MM.1S (cell line): Measurements from ENCODE around the gene TBX2.

Source experiments
- DNase-seq: peaks from one replicate; pipeline ENCODE4 v3.0.0-alpha.2; 2015
- H2AFZ ChIP-seq: fragments of 300-600 bp; sonication (generic); 2 replicates; pipeline ENCODE4 v1.6.0; 2016; ENCODE audit warnings: antibody characterized with exemption, low read length
- H3F3A ChIP-seq: fragments of 300-600 bp; sonication (generic); 2 replicates; pipeline ENCODE4 v1.6.1; 2016; ENCODE audit warnings: mild to moderate bottlenecking, antibody characterized with exemption, low read length, moderate library complexity, mixed read lengths; ENCODE audit not compliant: insufficient read depth
- H3K27ac ChIP-seq: fragments of 300-600 bp; sonication (generic); 2 replicates; pipeline ENCODE4 v1.5.1; 2016; ENCODE audit warnings: mild to moderate bottlenecking, low read length
- H3K27me3 ChIP-seq: fragments of 300-600 bp; sonication (generic); replicated peaks from 2 replicates; pipeline ENCODE4 v1.6.0; 2016; ENCODE audit warnings: low read length; ENCODE audit not compliant: insufficient read depth
- H3K36me3 ChIP-seq: fragments of 300-600 bp; sonication (generic); replicated peaks from 2 replicates; pipeline ENCODE4 v1.6.1; 2016; ENCODE audit warnings: mild to moderate bottlenecking, low read length, mixed read lengths; ENCODE audit not compliant: insufficient read depth
- H3K4me1 ChIP-seq: fragments of 300-600 bp; sonication (generic); 2 replicates; pipeline ENCODE4 v1.6.1; 2016; ENCODE audit warnings: low read length, mixed read lengths
- H3K4me2 ChIP-seq: fragments of 300-600 bp; sonication (generic); 2 replicates; pipeline ENCODE4 v1.6.0; 2016; ENCODE audit warnings: low read depth, low read length
- H3K4me3 ChIP-seq: fragments of 300-600 bp; sonication (generic); 2 replicates; pipeline ENCODE4 v1.5.1; 2016; ENCODE audit warnings: low read length, mixed read lengths
- H3K79me2 ChIP-seq: fragments of 300-600 bp; sonication (generic); 2 replicates; pipeline ENCODE4 v1.6.1; 2016; ENCODE audit warnings: mixed run types, low read length, mixed read lengths
- H3K9ac ChIP-seq: fragments of 300-600 bp; sonication (generic); 2 replicates; pipeline ENCODE4 v1.6.1; 2016; ENCODE audit warnings: low read length, mixed read lengths
- H3K9me2 ChIP-seq: fragments of 300-600 bp; sonication (generic); replicated peaks from 2 replicates; pipeline ENCODE4 v1.6.1; 2016; ENCODE audit warnings: mild to moderate bottlenecking, low read length, mixed read lengths; ENCODE audit not compliant: insufficient read depth
- H3K9me3 ChIP-seq: fragments of 300-600 bp; sonication (generic); replicated peaks from 2 replicates; pipeline ENCODE4 v1.6.1; 2016; ENCODE audit warnings: mild to moderate bottlenecking, low read length, mixed read lengths; ENCODE audit not compliant: insufficient read depth
- H4K20me1 ChIP-seq: fragments of 300-600 bp; sonication (generic); 2 replicates; pipeline ENCODE4 v1.6.1; 2016; ENCODE audit warnings: mild to moderate bottlenecking, low read length, moderate library complexity, mixed read lengths; ENCODE audit not compliant: insufficient read depth
- EZH2 ChIP-seq: fragments of 300-600 bp; sonication (generic); optimal IDR thresholded peaks from 2 replicates; pipeline ENCODE3; 2017; ENCODE audit warnings: low read depth, mild to moderate bottlenecking, antibody characterized with exemption, low read length, mixed read lengths
- EZH2phosphoT487 ChIP-seq: fragments of 300-600 bp; sonication (generic); IDR thresholded peaks from 2 replicates; pipeline ENCODE4 v1.6.1; 2018; ENCODE audit warnings: antibody characterized with exemption, low read length
- TF ChIP-seq, protein P1 (sequence below): fragments of 300-600 bp; sonication (generic); IDR thresholded peaks from 2 replicates; pipeline ENCODE4 v1.5.1; 2016; ENCODE audit warnings: antibody characterized with exemption, low read length, mixed read lengths

Gene TBX2

DNA sequence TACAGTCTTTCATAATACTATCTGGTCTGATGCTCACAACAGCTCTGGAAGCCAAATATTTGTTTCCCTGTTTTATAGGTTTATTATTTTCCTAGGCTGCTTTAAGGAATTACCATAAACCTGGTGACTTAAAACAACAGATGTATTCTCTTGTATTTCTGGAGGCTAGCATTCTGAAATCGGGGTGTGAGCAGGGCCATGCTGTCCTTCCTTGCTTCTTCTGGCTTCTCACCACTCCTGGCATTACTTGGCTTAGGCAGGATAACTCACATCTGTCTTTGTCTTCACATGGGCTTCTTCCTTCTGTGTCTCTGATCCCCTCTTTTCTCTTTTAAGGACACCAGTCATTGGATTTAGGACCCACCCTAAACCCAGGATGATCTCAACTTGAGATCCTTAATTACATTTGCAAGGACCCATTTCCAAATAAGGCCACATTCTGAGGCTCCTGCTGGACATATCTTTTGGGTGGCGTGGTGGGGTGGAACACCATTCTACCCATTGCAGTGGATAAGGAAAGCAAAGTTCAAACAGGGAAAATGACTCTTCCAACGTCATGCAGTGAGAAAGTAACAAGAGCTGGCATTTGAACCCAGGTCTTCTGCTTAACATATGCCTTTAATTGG lies 39.2 kb upstream of the TBX2 start:
- Histone ChIP-seq H3K4me3 (no peak overlapping the region), H3K27ac (no peak overlapping the region), H3K9me2 (no peaks in the 10 kb centered on the region), H3K9ac (no peak overlapping the region), H3K79me2 (no peaks in the 10 kb centered on the region), H3K4me2 (no peak overlapping the region), H4K20me1 (no peaks in the 10 kb centered on the region), H2AFZ (no peak overlapping the region), H3F3A (no peaks in the 10 kb centered on the region), H3K36me3 (no peaks in the 10 kb centered on the region), H3K4me1 (no peaks in the 10 kb centered on the region), H3K9me3 (no peaks in the 10 kb centered on the region), H3K27me3 (no peaks in the 10 kb centered on the region)
- no peak for DNase-seq
- TF ChIP-seq EZH2phosphoT487 (no peak), EZH2 (no peak)
- TF ChIP-seq, protein P1, sequence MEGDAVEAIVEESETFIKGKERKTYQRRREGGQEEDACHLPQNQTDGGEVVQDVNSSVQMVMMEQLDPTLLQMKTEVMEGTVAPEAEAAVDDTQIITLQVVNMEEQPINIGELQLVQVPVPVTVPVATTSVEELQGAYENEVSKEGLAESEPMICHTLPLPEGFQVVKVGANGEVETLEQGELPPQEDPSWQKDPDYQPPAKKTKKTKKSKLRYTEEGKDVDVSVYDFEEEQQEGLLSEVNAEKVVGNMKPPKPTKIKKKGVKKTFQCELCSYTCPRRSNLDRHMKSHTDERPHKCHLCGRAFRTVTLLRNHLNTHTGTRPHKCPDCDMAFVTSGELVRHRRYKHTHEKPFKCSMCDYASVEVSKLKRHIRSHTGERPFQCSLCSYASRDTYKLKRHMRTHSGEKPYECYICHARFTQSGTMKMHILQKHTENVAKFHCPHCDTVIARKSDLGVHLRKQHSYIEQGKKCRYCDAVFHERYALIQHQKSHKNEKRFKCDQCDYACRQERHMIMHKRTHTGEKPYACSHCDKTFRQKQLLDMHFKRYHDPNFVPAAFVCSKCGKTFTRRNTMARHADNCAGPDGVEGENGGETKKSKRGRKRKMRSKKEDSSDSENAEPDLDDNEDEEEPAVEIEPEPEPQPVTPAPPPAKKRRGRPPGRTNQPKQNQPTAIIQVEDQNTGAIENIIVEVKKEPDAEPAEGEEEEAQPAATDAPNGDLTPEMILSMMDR: no peak

GRCh38 chr17:61361084-61361483 lies 38.6 kb upstream of the TBX2 start:
- DNase-seq: no peak

DNA sequence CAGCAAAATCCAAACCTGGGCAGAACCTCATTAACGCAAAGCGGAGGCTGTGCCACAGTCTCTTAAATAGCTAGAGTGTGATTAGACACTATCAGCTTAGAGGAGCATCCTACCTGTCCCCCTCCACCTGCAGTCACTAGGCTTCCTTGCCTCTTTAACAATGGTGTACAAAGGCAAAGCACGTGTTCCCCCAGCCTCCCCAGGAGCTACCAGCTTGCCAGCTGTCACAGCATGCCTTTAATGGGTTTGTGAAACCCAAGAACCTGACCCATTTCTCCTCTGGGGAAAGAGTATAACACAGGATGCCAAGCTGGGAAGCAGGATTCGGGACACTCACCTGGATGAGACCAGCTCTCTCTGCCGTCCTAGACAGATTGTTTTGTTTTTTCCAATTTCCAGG lies 37.2 kb upstream of the TBX2 start:
- Histone ChIP-seq H3K9ac (no peak overlapping the region), H3K36me3 (no peaks in the 10 kb centered on the region), H3K79me2 (no peaks in the 10 kb centered on the region), H3K9me3 (no peaks in the 10 kb centered on the region), H3K4me1 (no peaks in the 10 kb centered on the region), H3K27ac (no peak overlapping the region), H4K20me1 (no peaks in the 10 kb centered on the region), H3K27me3 (no peaks in the 10 kb centered on the region), H3K4me3 (no peak overlapping the region), H3K9me2 (no peaks in the 10 kb centered on the region), H3F3A (no peaks in the 10 kb centered on the region), H3K4me2 (no peak overlapping the region), H2AFZ (no peak overlapping the region)
- TF ChIP-seq EZH2: no peak
- TF ChIP-seq EZH2phosphoT487: no peak
- TF ChIP-seq, protein P1: no peak
- DNase-seq: no peak

More at GRCh38 chr17:61361084-61361483, 38.6 kb upstream of the TBX2 start:
- H3K4me3 ChIP-seq: no peak overlapping the region
- no peaks in the 10 kb centered on the region for H3K27me3 ChIP-seq
- no peak for TF ChIP-seq EZH2phosphoT487
- TF ChIP-seq EZH2: no peak
- TF ChIP-seq, protein P1: no peak
- no peaks in the 10 kb centered on the region for H3K36me3 ChIP-seq
- no peaks in the 10 kb centered on the region for H3K9me3 ChIP-seq
- H3F3A ChIP-seq: no peaks in the 10 kb centered on the region
- no peak overlapping the region for H3K27ac ChIP-seq
- no peaks in the 10 kb centered on the region for H3K9me2 ChIP-seq
- no peaks in the 10 kb centered on the region for H3K79me2 ChIP-seq
- H3K4me1 ChIP-seq: no peaks in the 10 kb centered on the region
- H4K20me1 ChIP-seq: no peaks in the 10 kb centered on the region
- no peak overlapping the region for H2AFZ ChIP-seq
- H3K4me2 ChIP-seq: no peak overlapping the region
- no peak overlapping the region for H3K9ac ChIP-seq
